ENCODE results near the gene HLA-DQA2.
"Not testable (repeated sequence)": the region's sequence is repeated elsewhere in the genome, so short reads cannot be mapped to it uniquely, and the experiment has no call there.

Gene HLA-DQA2
- 0 to 0.48 reads per million in 2 donors for total RNA-seq

DNA sequence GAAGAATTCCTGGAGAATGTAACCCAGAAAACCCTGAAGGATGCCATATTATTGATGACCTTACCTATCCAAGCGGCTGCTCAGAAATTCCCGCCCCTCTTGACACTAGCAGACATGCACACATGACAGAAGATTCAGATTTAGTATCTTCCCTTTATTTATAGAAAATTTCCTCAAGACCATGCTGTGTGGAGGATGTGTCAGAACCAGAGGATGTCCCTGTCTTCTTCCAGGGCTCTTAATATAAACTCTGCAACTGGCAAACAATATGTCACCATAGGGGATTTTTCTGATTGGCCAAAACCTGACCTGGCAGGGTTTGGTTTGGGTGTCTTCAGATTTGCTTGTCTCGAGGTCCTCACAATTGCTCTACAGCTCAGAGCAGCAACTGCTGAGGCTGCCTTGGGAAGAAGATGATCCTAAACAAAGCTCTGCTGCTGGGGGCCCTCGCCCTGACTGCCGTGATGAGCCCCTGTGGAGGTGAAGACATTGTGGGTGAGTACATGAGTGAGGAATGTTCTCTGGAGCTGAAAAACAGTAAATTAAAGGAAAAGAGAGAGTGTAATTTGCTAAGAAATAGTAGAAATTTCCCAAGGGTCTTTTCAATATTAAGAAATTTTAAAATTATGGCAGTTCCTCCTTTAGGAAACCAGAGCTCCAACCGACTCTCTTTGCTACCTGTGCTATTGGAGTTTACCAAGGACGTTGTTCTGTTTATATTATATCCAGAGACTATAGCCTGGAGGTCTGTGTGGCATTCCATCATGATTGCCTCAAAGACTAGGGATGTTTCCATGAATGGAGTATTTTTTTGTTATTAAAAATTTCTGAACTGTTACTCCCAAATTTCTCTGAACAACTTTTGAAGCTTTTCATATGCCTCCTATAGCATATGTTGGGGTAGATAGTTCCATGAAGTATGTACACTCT is at the start of gene HLA-DQA2:
Gene HLA-DQA2 (plus strand): TSS at position 361 of the 930 bp plus-strand sequence. CDS start 53 bp downstream, at position 414.
- DNase-seq: no peak

DNA sequence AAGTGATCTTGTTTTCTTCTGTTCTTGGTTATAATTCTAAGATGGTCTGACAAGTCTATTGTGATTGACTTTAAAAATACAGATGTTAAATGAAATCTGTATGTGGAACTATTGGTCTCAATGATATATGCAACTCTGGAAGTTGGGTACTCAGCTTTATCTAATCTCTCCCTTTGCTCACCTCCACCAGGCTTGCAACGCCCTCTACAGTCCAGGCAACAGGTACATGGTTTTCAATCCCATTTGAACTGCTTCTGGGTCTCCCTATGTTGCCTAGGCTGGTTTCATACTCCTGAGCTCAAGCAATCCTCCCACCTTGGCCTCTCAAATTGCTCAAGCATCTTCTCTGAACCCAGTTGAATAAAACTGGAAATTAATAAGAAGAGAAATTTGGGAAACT is 49.2 kb upstream of the HLA-DQA2 start:
- peak; percentile 4 for DNase-seq

DNA sequence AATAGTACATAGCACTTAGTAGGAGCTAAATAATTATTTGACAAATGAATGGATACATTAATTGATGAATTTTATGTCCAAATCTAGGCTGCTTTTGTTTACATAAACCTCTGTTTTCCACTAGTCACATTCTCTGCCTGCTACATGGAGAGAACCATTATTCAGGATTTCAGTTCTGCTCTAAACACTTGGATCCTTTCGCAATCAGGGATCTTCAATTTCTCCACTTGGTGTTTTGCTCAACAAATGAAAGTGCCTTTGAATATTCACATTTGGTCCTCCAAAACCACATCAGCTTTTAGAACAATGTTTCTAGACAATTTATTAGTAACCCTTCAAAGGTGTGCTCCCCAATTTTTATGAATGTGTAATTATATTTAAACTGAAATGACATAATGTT is 44.2 kb upstream of the HLA-DQA2 start:
- no peak for DNase-seq

DNA sequence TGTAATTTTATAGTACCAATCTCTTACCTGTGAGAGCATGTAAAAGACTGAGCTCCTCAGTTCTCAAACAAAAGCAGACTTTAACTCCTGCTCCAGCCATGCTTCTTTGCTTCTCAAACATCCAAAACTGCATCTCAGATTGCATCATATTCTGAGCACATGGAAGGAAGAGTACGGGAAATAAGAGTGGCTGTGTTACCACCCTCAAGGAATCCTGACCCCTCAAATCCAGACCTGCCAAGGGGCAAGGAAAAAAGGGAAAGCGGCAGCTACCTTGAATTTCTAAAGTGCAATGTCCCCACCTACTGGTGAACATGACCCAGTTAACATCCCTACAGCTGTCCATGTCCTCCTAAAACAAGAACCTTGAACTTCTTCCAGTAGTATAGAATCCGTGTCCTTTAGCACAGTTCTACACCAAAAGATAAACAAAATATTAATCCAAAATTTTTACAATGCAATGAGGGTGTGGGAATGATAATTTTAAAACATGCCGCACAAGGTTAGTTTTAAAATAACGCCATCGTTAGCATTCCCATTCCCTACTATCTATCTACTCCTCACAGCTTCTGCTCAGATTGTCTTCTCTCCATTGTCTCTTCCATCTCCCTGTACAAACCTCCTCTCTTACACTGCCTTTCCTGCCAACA is 40.7 kb upstream of the HLA-DQA2 start:
- DNase-seq: no peak

DNA sequence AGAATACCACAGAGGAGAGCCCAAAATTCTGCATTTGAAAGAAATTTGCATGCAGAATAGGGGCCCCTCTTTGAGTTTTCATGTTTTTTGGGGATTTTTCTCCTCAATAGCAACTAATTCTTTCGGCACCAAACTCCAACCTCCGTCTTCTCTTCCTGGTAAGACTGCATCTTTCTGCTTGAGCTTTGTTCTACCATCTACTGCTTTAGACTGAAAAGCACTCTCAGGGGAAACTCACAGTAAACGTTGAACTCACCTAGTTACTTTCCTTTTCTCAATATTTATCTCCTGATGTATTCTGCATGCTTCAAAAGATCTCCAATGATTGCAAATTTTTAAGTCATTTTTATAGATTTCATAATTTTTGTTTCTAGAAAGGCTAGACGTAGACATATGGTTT is 37.8 kb upstream of the HLA-DQA2 start:
- no peak for DNase-seq

- not testable (repeated sequence) for DNase-seq
Observed at GRCh38 chr6:32705164-32705563, 36.0 kb upstream of the HLA-DQA2 start.

DNA sequence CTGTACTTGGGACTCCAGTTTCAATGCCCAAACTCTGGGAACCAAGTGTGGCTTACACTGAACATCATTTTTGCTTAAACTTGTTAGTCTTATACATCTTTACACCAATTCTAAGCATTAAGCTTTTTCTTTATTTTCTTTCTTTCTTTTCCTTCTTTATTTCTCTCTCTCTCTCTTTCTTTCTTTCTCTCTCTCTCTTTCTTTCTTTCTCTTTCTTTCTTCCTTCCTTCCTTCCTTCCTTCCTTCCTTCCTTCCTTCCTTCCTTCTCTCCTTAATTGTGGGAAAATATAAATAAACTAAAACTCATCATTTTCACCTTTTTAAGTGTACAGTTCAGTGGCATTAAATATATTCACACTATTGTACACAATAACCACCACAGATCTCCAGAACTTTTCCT is 31.6 kb upstream of the HLA-DQA2 start:
- no peak for DNase-seq

- no peak for DNase-seq
Observed at GRCh38 chr6:32713241-32713640, 27.9 kb upstream of the HLA-DQA2 start.

- no peak for DNase-seq
Observed at GRCh38 chr6:32716396-32716795, 24.8 kb upstream of the HLA-DQA2 start.

DNA sequence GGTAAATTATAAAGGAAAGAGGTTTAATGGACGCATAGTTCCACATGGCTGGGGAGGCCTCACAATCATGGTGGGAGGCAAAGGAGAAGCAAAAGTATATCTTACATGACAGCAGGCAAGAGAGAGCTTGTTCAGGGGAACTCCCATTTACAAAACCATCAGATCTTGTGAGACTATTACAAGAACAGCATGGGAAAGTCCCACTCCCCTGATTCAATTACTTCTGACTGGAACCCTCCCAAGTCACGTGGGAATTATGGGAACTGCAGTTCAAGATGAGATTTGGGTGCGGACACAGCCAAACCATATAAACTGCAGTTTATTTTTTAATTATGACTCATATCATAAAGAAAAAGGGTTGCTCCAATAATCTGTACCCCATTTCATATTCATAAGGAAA is 22.3 kb upstream of the HLA-DQA2 start:
- no peak for DNase-seq

DNA sequence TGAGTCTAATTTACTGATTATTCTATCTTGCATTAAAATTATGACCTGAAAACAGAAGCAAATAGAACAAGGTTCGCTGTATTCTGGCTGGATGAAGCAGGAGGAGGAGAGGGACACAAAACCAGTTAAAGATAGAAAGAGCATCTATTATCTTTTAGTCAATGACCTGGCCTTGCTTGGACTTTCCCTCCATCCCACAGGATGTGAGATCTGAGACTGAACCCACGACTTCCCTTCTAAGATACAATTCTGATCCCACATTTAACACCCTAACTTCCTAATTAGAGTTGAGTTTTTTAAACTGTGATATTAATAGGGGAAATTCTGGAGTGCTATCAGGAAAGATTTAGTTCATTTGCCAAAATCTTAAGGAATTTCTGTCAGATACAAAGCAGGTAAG is 3.1 kb upstream of the HLA-DQA2 start:
- no peak for DNase-seq

DNA sequence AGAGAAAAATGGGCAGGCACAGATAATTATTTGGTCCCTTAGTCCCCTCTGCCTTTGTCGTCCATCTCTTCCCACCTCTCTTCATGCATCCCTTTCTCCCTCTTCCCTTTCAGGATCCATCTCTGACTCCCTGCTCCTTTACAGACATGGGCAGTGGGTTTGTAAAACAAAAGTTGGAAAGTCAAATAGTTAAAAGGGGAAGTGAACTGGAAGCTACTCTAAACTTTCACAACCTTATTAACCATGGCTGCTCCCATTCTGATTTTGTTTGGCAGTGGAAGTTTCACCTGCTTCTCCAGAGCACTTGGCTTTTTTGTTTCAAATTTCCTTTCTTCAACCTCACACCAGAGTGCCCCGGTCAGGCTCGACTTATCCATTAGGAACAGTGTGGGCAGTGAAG is 1.2 kb downstream of the HLA-DQA2 start:
- no peak for DNase-seq

DNA sequence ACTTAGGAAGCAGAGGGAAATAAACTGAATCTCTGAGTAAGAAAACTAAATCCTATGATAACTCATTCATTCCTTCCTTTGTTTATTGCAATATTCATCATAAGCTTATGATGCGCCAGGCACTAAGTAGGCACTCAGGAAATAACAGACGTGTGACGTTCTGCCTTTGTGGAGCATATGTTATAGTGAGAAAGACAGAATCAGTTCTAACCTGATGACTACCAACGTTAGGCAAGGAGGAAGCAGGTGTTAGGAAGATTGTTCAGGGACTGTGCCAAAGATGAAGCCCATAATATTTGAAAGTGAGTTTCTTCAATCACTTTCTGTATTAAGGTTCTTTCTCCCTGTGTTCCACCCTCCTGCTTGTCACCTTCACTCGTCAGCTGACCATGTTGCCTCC is 3.6 kb downstream of the HLA-DQA2 start:
- no peak for DNase-seq

- DNase-seq: not testable (repeated sequence)
Observed at GRCh38 chr6:32745649-32746048, 4.5 kb downstream of the HLA-DQA2 start.

GRCh38 chr6:32752580-32752979 is 11.4 kb downstream of the HLA-DQA2 start:
- no peak for DNase-seq

DNA sequence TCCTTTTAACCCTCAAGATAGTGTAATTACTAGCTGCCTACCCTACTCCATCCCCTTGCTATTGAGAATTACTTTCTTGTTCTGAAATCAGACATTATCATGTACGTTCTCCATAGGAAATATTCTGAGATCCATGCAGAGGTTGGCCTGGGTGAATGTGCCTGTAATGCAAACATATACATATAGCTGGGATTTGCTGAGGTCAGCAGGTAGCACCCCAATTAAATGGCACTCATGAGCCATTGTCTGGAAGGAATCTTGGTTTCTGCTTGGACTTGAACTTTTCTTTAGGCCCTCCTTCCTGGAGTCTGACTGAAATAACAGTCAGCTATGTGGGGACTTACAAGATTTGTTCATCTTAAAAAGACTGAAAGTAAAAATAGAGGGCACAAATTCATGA is 18.5 kb downstream of the HLA-DQA2 start:
- no peak for DNase-seq

- no peak for DNase-seq
Observed at GRCh38 chr6:32761072-32761471, 19.9 kb downstream of the HLA-DQA2 start.

DNA sequence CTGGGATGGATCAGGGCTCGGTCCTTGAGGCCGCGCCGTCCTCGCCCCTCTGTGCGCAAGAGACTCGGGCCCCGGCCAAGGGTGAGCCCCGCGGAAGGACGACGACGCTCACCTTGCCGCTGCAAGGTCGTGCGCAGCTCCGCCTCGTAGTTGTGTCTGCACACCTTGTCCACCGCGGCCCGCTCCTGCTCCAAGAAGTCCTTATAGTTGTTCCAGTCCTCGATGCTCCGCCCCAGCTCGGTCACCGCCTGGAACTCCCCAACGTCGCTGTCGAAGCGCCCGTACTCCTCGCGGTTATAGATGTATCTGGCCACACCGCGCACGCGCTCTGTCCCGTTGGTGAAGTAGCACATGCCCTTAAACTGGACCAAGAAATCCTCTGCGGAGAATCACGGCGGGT is 20.4 kb downstream of the HLA-DQA2 start:
- no peak for DNase-seq

GRCh38 chr6:32763421-32763820 is 22.2 kb downstream of the HLA-DQA2 start, which contains the start of gene HLA-DQB2:
Gene HLA-DQB2, minus strand, starts transcription at chr6:32763532. Its CDS starts 62 bp downstream, at chr6:32763470.
- DNase-seq: no peak

DNA sequence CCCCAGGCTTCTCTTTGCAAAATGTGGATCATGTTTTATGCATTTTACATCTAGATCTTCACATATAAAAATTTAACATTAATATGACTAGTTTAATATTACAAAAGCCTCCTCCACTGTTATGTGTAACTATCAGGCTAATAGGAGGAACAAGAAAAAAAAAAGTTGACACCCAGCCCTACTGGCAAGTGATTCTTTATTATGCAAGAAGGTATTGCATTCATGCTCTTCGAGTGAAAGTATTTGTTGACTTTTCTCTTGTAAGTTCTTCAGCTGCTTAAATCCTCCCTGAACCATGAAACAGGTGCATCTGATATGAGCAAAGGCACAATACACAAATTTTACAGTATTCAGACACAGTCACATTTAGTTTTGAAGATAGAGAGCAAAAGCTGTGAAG is 22.9 kb downstream of the HLA-DQA2 start:
- DNase-seq: no peak

- no peak for DNase-seq
Observed at GRCh38 chr6:32772656-32773055, 31.5 kb downstream of the HLA-DQA2 start.

- DNase-seq: no peak
Observed at GRCh38 chr6:32774426-32774825, 33.2 kb downstream of the HLA-DQA2 start.

DNA sequence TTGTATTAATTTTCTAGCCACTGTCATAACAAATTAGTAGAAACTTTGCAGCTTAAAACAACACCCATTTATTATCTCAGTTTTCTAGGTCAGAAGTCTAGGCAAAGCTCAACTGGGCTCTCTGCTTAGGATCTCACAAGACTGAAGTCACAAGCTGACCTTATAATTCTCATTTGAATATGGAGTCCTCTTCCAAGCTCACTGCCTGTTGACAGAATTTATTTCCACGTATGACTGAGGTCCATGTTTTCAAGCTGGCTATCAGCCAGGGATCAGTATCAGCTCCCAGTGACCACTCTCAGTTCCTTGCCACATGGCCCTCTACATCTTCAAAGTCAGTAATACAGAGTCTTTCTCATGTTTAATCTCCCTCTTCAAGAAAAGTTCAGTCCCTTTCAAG is 33.9 kb downstream of the HLA-DQA2 start:
- no peak for DNase-seq

DNA sequence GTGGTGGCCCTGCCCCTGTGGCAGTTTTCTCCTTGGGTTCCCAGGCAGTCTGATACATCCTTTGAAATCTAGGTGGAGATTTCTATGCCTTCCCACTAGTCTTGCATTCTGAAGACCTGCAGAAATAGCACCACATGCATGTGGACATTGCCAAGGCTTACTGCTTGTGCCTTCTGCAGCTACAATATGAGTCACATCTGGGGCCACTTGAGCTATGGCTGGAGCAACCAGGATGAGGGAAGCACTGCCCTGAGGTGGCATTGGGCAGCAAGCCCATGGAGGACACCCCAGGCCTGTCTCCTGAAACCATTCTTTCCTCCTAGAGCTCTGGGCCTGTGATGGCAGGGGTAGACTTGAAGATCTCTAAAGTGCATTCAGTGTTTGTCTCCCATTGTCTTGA is 37.8 kb downstream of the HLA-DQA2 start:
- no peak for DNase-seq
